Activated T-cell treated with anti-CD3 and anti-CD28 coated beads for 48 hours (primary cell): ENCODE data around the gene ADORA2B.

Source experiments
- DNase-seq: peaks from one replicate; pipeline ENCODE4 v3.0.0-alpha.2; 2020; ENCODE audit warnings: low read depth

Gene ADORA2B

GRCh38 chr17:15996322-15996721 lies 51.4 kb downstream of the ADORA2B start:
- DNase-seq: no peak

DNA sequence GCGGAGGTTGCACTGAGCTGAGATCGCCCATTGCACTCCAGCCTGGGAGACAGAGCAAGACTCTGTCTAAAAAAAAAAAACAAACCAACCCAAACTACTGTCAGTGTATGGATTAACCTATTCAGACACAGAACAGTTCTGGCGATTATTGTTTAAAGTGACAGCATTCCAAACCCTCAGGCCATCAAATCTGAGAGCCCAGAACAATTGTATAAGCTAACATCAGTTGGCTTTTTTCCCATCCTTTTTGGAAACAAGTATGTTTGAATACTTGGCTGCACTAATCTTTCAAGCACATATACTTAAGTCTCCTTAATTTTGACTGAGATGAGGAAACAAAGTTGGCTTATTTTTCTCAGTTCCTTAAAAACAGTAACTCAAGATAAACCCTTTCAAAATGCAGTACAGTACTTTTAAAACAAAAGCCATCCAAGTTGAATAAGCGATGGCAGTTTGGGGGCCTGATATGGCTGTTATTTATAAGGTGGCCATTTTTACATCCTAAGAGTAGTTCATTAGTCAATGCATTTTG lies 53.2 kb downstream of the ADORA2B start:
- DNase-seq: no peak

DNA sequence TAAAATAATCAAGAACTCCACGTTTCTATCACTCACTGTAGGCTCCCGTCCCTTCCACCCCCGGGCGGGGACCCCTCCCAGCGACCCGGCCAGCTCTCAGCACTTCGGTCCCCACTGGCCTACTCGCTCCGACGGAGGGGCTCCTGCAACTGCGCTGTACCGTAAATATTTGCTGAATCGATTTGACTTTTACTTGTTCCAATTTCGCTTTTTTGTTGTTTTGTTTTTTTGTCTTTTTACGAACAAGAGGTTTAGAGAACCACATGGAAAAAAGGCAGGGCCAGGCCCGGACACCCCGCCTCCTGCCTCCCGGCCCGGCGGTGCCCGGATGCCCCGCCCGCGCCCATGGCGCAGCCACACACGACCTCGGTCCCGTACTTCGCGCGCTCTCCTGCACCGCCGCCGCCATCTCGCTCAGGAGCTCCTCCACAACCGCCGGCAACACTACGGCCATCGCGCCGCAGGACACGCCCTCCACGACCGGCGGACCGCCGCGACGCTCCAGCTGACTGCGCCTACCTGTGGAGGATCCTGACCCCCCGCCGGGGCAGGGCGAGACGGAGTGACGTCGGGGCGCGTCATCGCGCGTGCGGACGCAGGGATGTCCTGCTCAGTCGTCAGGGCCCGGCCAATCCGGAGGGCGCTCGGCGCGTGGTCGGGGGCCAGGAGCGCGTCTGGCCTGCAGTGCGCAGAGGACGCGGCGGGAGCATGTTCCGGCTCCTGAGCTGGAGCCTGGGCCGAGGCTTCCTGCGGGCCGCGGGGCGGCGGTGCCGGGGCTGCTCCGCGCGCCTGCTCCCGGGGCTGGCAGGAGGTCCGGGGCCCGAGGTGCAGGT lies 54.4 kb downstream of the ADORA2B start, which contains the start of the genes TTC19 and ZSWIM7:
TSS of gene TTC19 (plus strand) at position 684 of the 833 bp plus-strand sequence. CDS start at position 709, 25 bp downstream.
TSS of gene ZSWIM7 (minus strand) at position 564 of the 833 bp plus-strand sequence. CDS start at position 454, 110 bp downstream.
- DNase-seq: peak; percentile 97

GRCh38 chr17:15999974-16000827 lies 55.3 kb downstream of the ADORA2B start:
- DNase-seq: no peak

DNA sequence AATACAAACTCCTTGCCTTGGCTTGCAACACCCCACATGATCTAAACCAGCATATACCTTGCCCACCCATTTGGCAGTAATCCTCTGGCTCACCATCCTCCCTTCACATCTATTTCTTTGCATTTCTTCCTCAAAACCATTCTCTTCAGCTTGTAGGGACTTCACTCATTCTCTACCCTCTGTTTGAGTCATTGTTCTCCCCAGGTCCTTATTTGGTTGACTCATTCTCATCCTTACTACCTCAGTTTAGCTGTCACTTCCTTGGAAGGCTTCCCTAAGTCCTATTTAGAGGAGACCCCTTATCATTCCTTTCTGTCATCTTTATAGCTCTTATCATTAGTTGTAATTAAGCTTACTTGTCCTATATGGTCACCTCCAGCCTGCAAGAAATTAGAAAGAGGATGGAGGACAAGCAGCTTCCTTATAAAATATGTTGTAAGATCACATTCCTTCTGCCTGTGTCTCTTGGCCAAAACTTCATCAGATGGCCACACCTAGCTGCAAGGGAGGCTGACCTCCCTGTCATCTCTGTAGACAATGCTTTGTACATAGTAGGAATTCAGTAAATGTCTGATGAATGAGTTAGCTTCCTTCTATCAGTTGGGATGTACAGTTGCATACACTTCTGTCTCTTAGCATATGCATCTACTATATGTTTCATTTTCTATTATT lies 56.4 kb downstream of the ADORA2B start:
- DNase-seq: no peak

DNA sequence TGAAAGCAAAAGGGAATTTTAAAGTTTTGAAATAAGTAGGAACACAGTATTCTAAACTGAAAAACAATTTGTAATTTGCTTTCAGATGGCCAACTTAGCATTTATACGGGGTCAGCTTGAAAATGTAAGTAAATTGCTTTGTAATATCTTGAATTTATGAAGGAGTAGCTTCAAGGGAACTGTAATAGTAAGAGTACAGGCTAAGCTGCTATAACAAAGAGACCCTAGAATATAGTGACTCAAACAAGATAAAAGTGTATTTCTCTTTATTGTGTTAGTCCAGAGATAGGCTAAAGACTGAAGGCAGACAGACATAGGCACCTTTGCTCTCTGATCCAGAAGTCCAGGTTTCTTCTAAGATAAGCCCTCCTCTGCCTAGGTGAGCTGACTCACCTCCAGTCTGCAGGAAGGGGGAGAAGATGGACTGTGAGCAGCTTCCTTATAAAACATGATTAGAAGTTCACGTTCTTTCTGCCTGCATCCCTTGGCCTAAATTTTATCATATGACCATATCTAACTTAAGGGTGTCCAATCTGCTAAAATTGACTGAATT lies 57.9 kb downstream of the ADORA2B start:
- no peak for DNase-seq

GRCh38 chr17:16003841-16004240 lies 58.9 kb downstream of the ADORA2B start:
- no peak for DNase-seq

- no peak for DNase-seq
Measured at GRCh38 chr17:16005636-16006035, 60.7 kb downstream of the ADORA2B start.

DNA sequence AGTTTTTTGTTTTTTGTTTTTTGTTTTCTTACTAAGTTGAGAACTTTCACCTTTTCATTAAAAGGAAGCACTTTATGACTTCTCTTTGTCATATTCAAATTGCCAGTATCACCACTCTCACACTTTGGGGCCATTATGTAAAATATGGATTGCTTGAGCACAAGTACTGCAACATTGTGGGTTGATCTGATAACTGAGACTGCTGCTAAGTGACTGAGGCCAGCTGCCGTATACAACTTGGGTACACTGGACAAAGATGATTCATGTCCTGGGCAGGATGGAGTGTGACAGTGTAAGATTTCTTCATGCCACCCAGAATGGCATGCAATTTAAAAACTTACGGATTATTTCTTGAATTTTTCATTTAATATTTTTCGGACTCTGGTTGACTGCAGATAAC lies 62.5 kb downstream of the ADORA2B start:
- DNase-seq: no peak

DNA sequence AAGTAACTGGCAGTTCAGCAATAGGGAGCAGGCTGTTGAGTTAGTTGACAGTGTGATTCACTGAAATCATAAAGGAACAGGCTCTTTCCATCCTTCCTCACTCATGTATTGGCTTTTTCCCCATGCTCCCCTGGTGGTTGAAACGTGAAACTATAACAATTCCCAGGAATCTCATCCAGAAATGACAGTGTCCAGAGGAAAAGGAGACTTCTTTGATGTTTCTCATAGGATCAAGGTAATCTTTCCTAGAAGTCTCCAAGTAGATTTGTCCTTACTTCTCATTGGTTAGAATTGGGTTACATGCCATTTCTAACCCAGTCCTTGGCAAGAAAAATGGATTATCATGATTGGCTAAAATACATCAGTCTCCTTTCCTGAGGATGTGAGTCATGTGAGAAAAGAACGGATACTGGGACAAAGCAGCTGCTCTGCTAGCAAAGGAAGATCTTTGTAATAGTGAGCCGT lies 69.0 kb downstream of the ADORA2B start:
- no peak for DNase-seq

GRCh38 chr17:16019347-16019746 lies 74.4 kb downstream of the ADORA2B start:
- DNase-seq: no peak

- no peak for DNase-seq
Measured at GRCh38 chr17:16023881-16024280, 79.0 kb downstream of the ADORA2B start.

DNA sequence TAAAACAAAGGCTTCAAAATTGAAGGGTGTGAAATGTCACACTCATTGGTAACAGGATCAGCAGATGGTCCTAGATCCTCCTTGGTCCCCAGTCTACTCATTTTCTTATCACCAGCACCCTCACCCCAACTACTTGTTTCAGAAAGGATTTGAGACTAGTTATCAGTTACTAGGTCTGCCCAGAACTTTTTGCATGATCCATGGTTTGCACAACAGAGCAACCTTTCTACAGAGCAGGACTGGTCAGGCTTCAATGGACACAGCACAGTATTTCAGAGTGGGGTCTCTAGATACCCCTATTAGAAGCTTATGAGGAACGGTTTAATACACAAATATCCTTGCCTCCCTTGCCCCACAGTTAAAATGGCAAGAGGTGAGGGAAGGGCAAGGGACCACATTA lies 80.3 kb downstream of the ADORA2B start:
- no peak for DNase-seq
